IPS DF 6.9 (cell line): ENCODE measurements around the gene RUNX1.
"Not testable (repeated sequence)": the region's sequence is repeated elsewhere in the genome, so short reads cannot be mapped to it uniquely, and the experiment has no call there.

Experiments
- DNase-seq: peaks from one replicate; pipeline ENCODE4 v3.0.0-alpha.2; 2013; ENCODE audit warnings: low read depth, low spot score
- H3K27ac ChIP-seq: one replicate; pipeline ENCODE4 v1.5.1; 2013; ENCODE audit warnings: low read length, control low read depth
- H3K27me3 ChIP-seq: 2 replicates; pipeline ENCODE4 v1.6.1; 2013; ENCODE audit warnings: mild to moderate bottlenecking, low read length; ENCODE audit not compliant: control insufficient read depth, insufficient read depth
- H3K36me3 ChIP-seq: 2 replicates; pipeline ENCODE4 v1.6.1; 2013; ENCODE audit warnings: low read length; ENCODE audit not compliant: control insufficient read depth, insufficient read depth
- H3K4me1 ChIP-seq: 2 replicates; pipeline ENCODE4 v1.6.1; 2013; ENCODE audit warnings: low read length; ENCODE audit not compliant: control insufficient read depth, insufficient read depth
- H3K4me3 ChIP-seq: 2 replicates; pipeline ENCODE4 v1.5.1; 2013; ENCODE audit warnings: mild to moderate bottlenecking, low read length
- H3K9me3 ChIP-seq: 2 replicates; pipeline ENCODE4 v1.6.1; 2013; ENCODE audit warnings: low read length, inconsistent platforms; ENCODE audit not compliant: control insufficient read depth, insufficient read depth
- whole genome bisulfite sequencing: extraction: QIAGEN DNeasy Blood & Tissue Kit; methylation state at CpG from one replicate; pipeline ENCODE4 v1.1.7; 2013; ENCODE audit warnings: mixed read lengths, missing lambda C conversion rate; ENCODE audit not compliant: insufficient read length, insufficient coverage; 5-methylcytosine and 5-hydroxymethylcytosine counted together

Gene RUNX1

GRCh38 chr21:35005077-35005476 lies 44.0 kb downstream of the RUNX1 start:
- no peak for DNase-seq
- no peaks in the 10 kb centered on the region for H3K9me3 ChIP-seq
- no CpG with 5 or more reads among the region's 2 CpGs for WGBS
- H3K27ac ChIP-seq = no peak overlapping the region
- no peak overlapping the region for H3K4me3 ChIP-seq
- no peaks in the 10 kb centered on the region for H3K27me3 ChIP-seq
- H3K36me3 ChIP-seq = no peaks in the 10 kb centered on the region
- no peaks in the 10 kb centered on the region for H3K4me1 ChIP-seq

GRCh38 chr21:35004314-35004713 lies 44.8 kb downstream of the RUNX1 start:
- Histone ChIP-seq H3K4me3 (no peak overlapping the region), H3K36me3 (no peaks in the 10 kb centered on the region), H3K4me1 (no peaks in the 10 kb centered on the region), H3K27ac (no peak overlapping the region), H3K9me3 (no peaks in the 10 kb centered on the region), H3K27me3 (no peaks in the 10 kb centered on the region)
- DNase-seq = no peak
- WGBS = no CpG with 5 or more reads among the region's 3 CpGs

GRCh38 chr21:35002879-35003722 lies 46.0 kb downstream of the RUNX1 start:
- H3K36me3 ChIP-seq = no peaks in the 10 kb centered on the region

GRCh38 chr21:34999397-34999941 lies 49.6 kb downstream of the RUNX1 start:
- Histone ChIP-seq H3K36me3 (no peaks in the 10 kb centered on the region), H3K27ac (no peak overlapping the region), H3K9me3 (no peaks in the 10 kb centered on the region), H3K27me3 (no peaks in the 10 kb centered on the region), H3K4me1 (no peaks in the 10 kb centered on the region), H3K4me3 (no peak overlapping the region)
- WGBS = no CpG with 5 or more reads among the region's 10 CpGs
- DNase-seq = no peak

More at GRCh38 chr21:35002879-35003722, 46.0 kb downstream of the RUNX1 start:
- H3K27me3 ChIP-seq = no peaks in the 10 kb centered on the region
- H3K27ac ChIP-seq = no peak overlapping the region
- H3K9me3 ChIP-seq = no peaks in the 10 kb centered on the region
- DNase-seq = no peak
- no CpG with 5 or more reads among the region's 5 CpGs for WGBS
- no peak overlapping the region for H3K4me3 ChIP-seq
- H3K4me1 ChIP-seq = no peaks in the 10 kb centered on the region

GRCh38 chr21:34998176-34998575 lies 50.9 kb downstream of the RUNX1 start:
- no peak overlapping the region for H3K4me3 ChIP-seq
- H3K27me3 ChIP-seq = no peaks in the 10 kb centered on the region
- H3K36me3 ChIP-seq = no peaks in the 10 kb centered on the region
- WGBS = no CpG with 5 or more reads among the region's 5 CpGs
- no peaks in the 10 kb centered on the region for H3K4me1 ChIP-seq
- H3K9me3 ChIP-seq = no peaks in the 10 kb centered on the region
- H3K27ac ChIP-seq = no peak overlapping the region
- no peak for DNase-seq

- DNase-seq = no peak
- Histone ChIP-seq H3K36me3 (no peaks in the 10 kb centered on the region), H3K27ac (no peak overlapping the region), H3K4me1 (no peaks in the 10 kb centered on the region), H3K9me3 (no peaks in the 10 kb centered on the region), H3K27me3 (no peaks in the 10 kb centered on the region), H3K4me3 (no peak overlapping the region)
- WGBS = no CpG with 5 or more reads among the region's 4 CpGs
Measured at GRCh38 chr21:34997294-34997693, 51.8 kb downstream of the RUNX1 start.

- Histone ChIP-seq H3K4me1 (no peaks in the 10 kb centered on the region), H3K4me3 (no peak overlapping the region), H3K36me3 (no peaks in the 10 kb centered on the region), H3K27me3 (no peaks in the 10 kb centered on the region), H3K27ac (no peak overlapping the region), H3K9me3 (no peaks in the 10 kb centered on the region)
- no peak for DNase-seq
- no CpG with 5 or more reads among the region's 8 CpGs for WGBS
Measured at GRCh38 chr21:34996304-34997101, 52.6 kb downstream of the RUNX1 start.

- DNase-seq = no peak
- Histone ChIP-seq H3K4me1 (no peaks in the 10 kb centered on the region), H3K36me3 (no peaks in the 10 kb centered on the region), H3K4me3 (no peak overlapping the region), H3K9me3 (no peaks in the 10 kb centered on the region), H3K27me3 (no peaks in the 10 kb centered on the region), H3K27ac (no peak overlapping the region)
- WGBS = no CpG with 5 or more reads among the region's 1 CpG
Measured at GRCh38 chr21:34995979-34996303, 53.2 kb downstream of the RUNX1 start.

- no peaks in the 10 kb centered on the region for H3K4me1 ChIP-seq
- no peak overlapping the region for H3K4me3 ChIP-seq
- no peaks in the 10 kb centered on the region for H3K36me3 ChIP-seq
- H3K9me3 ChIP-seq = no peaks in the 10 kb centered on the region
- no CpG with 5 or more reads among the region's 12 CpGs for WGBS
- H3K27ac ChIP-seq = no peak overlapping the region
- H3K27me3 ChIP-seq = no peaks in the 10 kb centered on the region
- DNase-seq = no peak
Measured at GRCh38 chr21:34994766-34995631, 54.1 kb downstream of the RUNX1 start.

GRCh38 chr21:34993521-34993921 lies 55.6 kb downstream of the RUNX1 start:
- H3K4me3 ChIP-seq, H3K4me1 ChIP-seq, H3K9me3 ChIP-seq, DNase-seq, H3K27ac ChIP-seq, H3K27me3 ChIP-seq, H3K36me3 ChIP-seq: not testable (repeated sequence)
- WGBS = no CpG with 5 or more reads among the region's 3 CpGs
